Tibial artery (tissue), 4 donors: ENCODE results near the gene INPP5K.

ENCODE experiments used
- DNase-seq, 2 donors: peaks; one replicate each; pipeline ENCODE4 v3.0.0-alpha.2; 2019
- H3K27ac ChIP-seq, 2 donors: fragments of 200-600 bp; sonication (generic) in 1 of 2; 1 replicate in 1 of 2; 2 replicates in 1 of 2; pipeline ENCODE4 v1.5.1; 2018 to 2019; ENCODE audit warnings: mild to moderate bottlenecking in 1 of 2
- H3K27me3 ChIP-seq, 2 donors: fragments of 200-600 bp; sonication (generic) in 1 of 2; one replicate each; pipeline versions ENCODE4 v1.5.1 to v1.6.0; 2016 to 2019
- H3K36me3 ChIP-seq, 3 donors: fragments of 200-600 bp; sonication (generic) in 2 of 3; one replicate each; pipeline ENCODE4 v1.5.1; 2016 to 2019; ENCODE audit warnings: mild to moderate bottlenecking in 2 of 3
- H3K4me1 ChIP-seq, 4 donors: fragments of 200-600 bp; sonication (generic) in 2 of 4; 1 replicate in 3 of 4; 2 replicates in 1 of 4; pipeline ENCODE4 v1.5.1; 2016 to 2019
- H3K4me3 ChIP-seq, 2 donors: fragments of 200-600 bp; sonication (generic) in 1 of 2; 1 replicate in 1 of 2; 2 replicates in 1 of 2; pipeline ENCODE4 v1.5.1; 2018 to 2019; ENCODE audit warnings: mild to moderate bottlenecking in 2 of 2
- H3K9me3 ChIP-seq, 3 donors: fragments of 200-600 bp; sonication (generic) in 1 of 3; one replicate each; pipeline ENCODE4 v1.5.1; 2016 to 2019
- CTCF ChIP-seq, 2 experiments: fragments of 200-600 bp in 1 of 2; fragments of 450-650 bp in 1 of 2; IDR thresholded peaks; one replicate each; pipeline ENCODE4 v1.5.1; 2017 to 2019; ENCODE audit warnings: antibody characterized with exemption in 2 of 2, mild to moderate bottlenecking in 1 of 2, moderate library complexity in 1 of 2
- intact Hi-C: fragments of 100-400 bp; cut with DNase I; formaldehyde crosslinking; loops from one replicate; pipeline ENCODE4 v1.15.0; 2023; ENCODE audit warnings: low total_unique reads

INPP5K gene

GRCh38 chr17:1481736-1482135 is 34.7 kb downstream of the INPP5K start:
- H3K36me3 ChIP-seq = peaks cover 42 to 74% (median 71%) of the 10 kb centered on the region in 3 donors
- no peak overlapping the region for H3K4me3 ChIP-seq
- intact Hi-C loops = no loop called here
- H3K27ac ChIP-seq = peak overlapping the region; percentile 33 to 99
- H3K27me3 ChIP-seq = no peaks in the 10 kb centered on the region
- peaks cover 0 to 61% (median 33%) of the 10 kb centered on the region in 4 donors for H3K4me1 ChIP-seq
- H3K9me3 ChIP-seq = no peaks in the 10 kb centered on the region
- no peak for DNase-seq
- no peak for TF ChIP-seq CTCF (IDR thresholded peaks at IDR 0.05)

- peak overlapping the region; percentile 33 to 99 for H3K27ac ChIP-seq
- TF ChIP-seq CTCF (IDR thresholded peaks at IDR 0.05) = no peak
- no peaks in the 10 kb centered on the region for H3K9me3 ChIP-seq
- intact Hi-C loops = no loop called here
- H3K36me3 ChIP-seq = peaks cover 42 to 82% (median 71%) of the 10 kb centered on the region in 3 donors
- H3K4me3 ChIP-seq = no peak overlapping the region
- no peak for DNase-seq
- peaks cover 0 to 62% (median 28%) of the 10 kb centered on the region in 4 donors for H3K4me1 ChIP-seq
- no peaks in the 10 kb centered on the region for H3K27me3 ChIP-seq
Measured at GRCh38 chr17:1480747-1481465, 35.5 kb downstream of the INPP5K start.

GRCh38 chr17:1478418-1478817 is 38.0 kb downstream of the INPP5K start:
- TF ChIP-seq CTCF (IDR thresholded peaks at IDR 0.05) = no peak
- Histone ChIP-seq H3K27ac (peak overlapping the region in 1 of 2 donors; percentile 65), H3K27me3 (no peaks in the 10 kb centered on the region), H3K36me3 (peaks cover 61 to 98% (median 82%) of the 10 kb centered on the region in 3 donors), H3K4me1 (peaks cover 0 to 60% (median 20%) of the 10 kb centered on the region in 4 donors), H3K9me3 (no peaks in the 10 kb centered on the region), H3K4me3 (no peak overlapping the region)
- intact Hi-C loops = no loop called here
- DNase-seq = no peak

GRCh38 chr17:1475321-1475854 is 41.0 kb downstream of the INPP5K start:
- TF ChIP-seq CTCF (IDR thresholded peaks at IDR 0.05) = no peak
- DNase-seq = no peak
- H3K27me3 ChIP-seq = no peaks in the 10 kb centered on the region
- H3K4me3 ChIP-seq = no peak overlapping the region
- intact Hi-C loops = no loop called here
- H3K27ac ChIP-seq = peak overlapping the region; percentile 45 to 65
- peaks cover 0 to 32% (median 10%) of the 10 kb centered on the region in 4 donors for H3K4me1 ChIP-seq
- H3K36me3 ChIP-seq = peaks cover 73 to 99% (median 86%) of the 10 kb centered on the region in 3 donors
- no peaks in the 10 kb centered on the region for H3K9me3 ChIP-seq

- Histone ChIP-seq H3K36me3 (peaks cover 74 to 99% (median 87%) of the 10 kb centered on the region in 3 donors), H3K27me3 (no peaks in the 10 kb centered on the region), H3K9me3 (no peaks in the 10 kb centered on the region), H3K4me3 (no peak overlapping the region), H3K4me1 (peaks cover 0 to 32% (median 10%) of the 10 kb centered on the region in 4 donors), H3K27ac (peak overlapping the region; percentile 45 to 65)
- DNase-seq = no peak
- TF ChIP-seq CTCF (IDR thresholded peaks at IDR 0.05) = no peak
- intact Hi-C loops = no loop called here
Measured at GRCh38 chr17:1474402-1475189, 41.8 kb downstream of the INPP5K start.
